ENCODE data around the gene IGSF9B. TPM values are rescaled to one million over a fixed set of nuclear protein-coding genes. Genes with fewer than 3 reads are reported as not detected.

The IGSF9B gene
- total RNA-seq, 4 donors from 2014 or later: 6.6 to 15.0 (median 9.5) TPM

- Histone ChIP-seq H3K36me3 (no peaks in the 10 kb centered on the region), H3K4me3 (peak overlapping the region; percentile 22), H3K27me3 (peaks cover 63% of the 10 kb centered on the region), H3K9me3 (no peaks in the 10 kb centered on the region), H3K4me1 (peaks cover 55% of the 10 kb centered on the region), H3K27ac (no peak overlapping the region)
- DNase-seq (ENCODE audit: low spot score in 2 of 2): no peak
- 75% methylated on average over 5 of the region's 10 CpGs for WGBS
- TF ChIP-seq EP300 (IDR thresholded peaks at IDR 0.05) (no peak), CTCF (IDR thresholded peaks at IDR 0.05) (no peak), POLR2AphosphoS5 (IDR thresholded peaks at IDR 0.05) (no peak), POLR2A (IDR thresholded peaks at IDR 0.05) (no peak)
Measured at GRCh38 chr11:133952199-133953190, 4.3 kb downstream of the IGSF9B start.

GRCh38 chr11:133951327-133952198 lies 5.2 kb downstream of the IGSF9B start:
- Histone ChIP-seq H3K4me3 (peak overlapping the region; percentile 22), H3K36me3 (no peaks in the 10 kb centered on the region), H3K4me1 (peaks cover 57% of the 10 kb centered on the region), H3K27me3 (peaks cover 61% of the 10 kb centered on the region), H3K27ac (no peak overlapping the region), H3K9me3 (no peaks in the 10 kb centered on the region)
- no peak for DNase-seq (ENCODE audit: low spot score in 2 of 2)
- WGBS: 25% methylated on average over 8 of the region's 32 CpGs
- TF ChIP-seq POLR2A (IDR thresholded peaks at IDR 0.05) (no peak), CTCF (IDR thresholded peaks at IDR 0.05) (no peak), POLR2AphosphoS5 (IDR thresholded peaks at IDR 0.05) (no peak)

- no peaks in the 10 kb centered on the region for H3K36me3 ChIP-seq
- peaks cover 60% of the 10 kb centered on the region for H3K27me3 ChIP-seq
- WGBS: 55% methylated on average over 4 of the region's 17 CpGs
- H3K9me3 ChIP-seq: no peaks in the 10 kb centered on the region
- H3K27ac ChIP-seq: no peak overlapping the region
- H3K4me1 ChIP-seq: peaks cover 57% of the 10 kb centered on the region
- no peak for TF ChIP-seq EP300 (IDR thresholded peaks at IDR 0.05)
- no peak for TF ChIP-seq POLR2A (IDR thresholded peaks at IDR 0.05)
- no peak for TF ChIP-seq POLR2AphosphoS5 (IDR thresholded peaks at IDR 0.05)
- TF ChIP-seq CTCF (IDR thresholded peaks at IDR 0.05): no peak
- peak overlapping the region; percentile 22 for H3K4me3 ChIP-seq
- DNase-seq (ENCODE audit: low spot score in 2 of 2): no peak
Measured at GRCh38 chr11:133950874-133951326, 5.9 kb downstream of the IGSF9B start.

GRCh38 chr11:133950421-133950820 lies 6.3 kb downstream of the IGSF9B start:
- H3K27me3 ChIP-seq: peaks cover 55% of the 10 kb centered on the region
- 76% methylated on average over 5 of the region's 12 CpGs for WGBS
- no peak overlapping the region for H3K4me3 ChIP-seq
- H3K9me3 ChIP-seq: no peaks in the 10 kb centered on the region
- H3K36me3 ChIP-seq: no peaks in the 10 kb centered on the region
- peaks cover 57% of the 10 kb centered on the region for H3K4me1 ChIP-seq
- no peak overlapping the region for H3K27ac ChIP-seq
- TF ChIP-seq CTCF (IDR thresholded peaks at IDR 0.05) (no peak), EP300 (IDR thresholded peaks at IDR 0.05) (no peak), POLR2A (IDR thresholded peaks at IDR 0.05) (no peak), POLR2AphosphoS5 (IDR thresholded peaks at IDR 0.05) (no peak)
- no peak for DNase-seq (ENCODE audit: low spot score in 2 of 2)

Data from suprapubic skin (tissue), 4 donors.